Measurements from ENCODE around the gene FBH1.
"Not testable (repeated sequence)": the region's sequence is repeated elsewhere in the genome, so short reads cannot be mapped to it uniquely, and the experiment has no call there.

Gene FBH1

DNA sequence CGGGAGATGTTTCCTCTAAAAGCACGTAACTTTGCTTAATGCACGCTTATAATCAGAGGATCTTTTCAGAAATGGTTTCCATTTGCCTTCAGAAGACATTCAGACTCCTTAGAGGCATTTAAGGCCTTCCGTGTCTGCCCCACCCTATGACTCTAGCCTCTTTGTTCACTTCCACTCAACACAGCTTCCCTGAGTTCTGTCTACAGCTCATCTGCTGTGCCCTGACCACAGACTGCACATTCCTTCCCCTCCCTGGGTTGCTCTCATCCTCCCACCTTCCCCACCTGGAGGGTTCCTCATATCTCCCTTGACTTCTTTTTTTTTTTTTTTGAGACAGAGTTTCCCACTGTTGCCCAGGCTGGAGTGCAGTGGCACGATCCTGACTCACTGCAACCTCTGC, 16.6 kb downstream of the FBH1 start:
- peaks cover 38% of the 10 kb centered on the region for H3K36me3 ChIP-seq (replicated peaks)
- TF ChIP-seq, protein P1, sequence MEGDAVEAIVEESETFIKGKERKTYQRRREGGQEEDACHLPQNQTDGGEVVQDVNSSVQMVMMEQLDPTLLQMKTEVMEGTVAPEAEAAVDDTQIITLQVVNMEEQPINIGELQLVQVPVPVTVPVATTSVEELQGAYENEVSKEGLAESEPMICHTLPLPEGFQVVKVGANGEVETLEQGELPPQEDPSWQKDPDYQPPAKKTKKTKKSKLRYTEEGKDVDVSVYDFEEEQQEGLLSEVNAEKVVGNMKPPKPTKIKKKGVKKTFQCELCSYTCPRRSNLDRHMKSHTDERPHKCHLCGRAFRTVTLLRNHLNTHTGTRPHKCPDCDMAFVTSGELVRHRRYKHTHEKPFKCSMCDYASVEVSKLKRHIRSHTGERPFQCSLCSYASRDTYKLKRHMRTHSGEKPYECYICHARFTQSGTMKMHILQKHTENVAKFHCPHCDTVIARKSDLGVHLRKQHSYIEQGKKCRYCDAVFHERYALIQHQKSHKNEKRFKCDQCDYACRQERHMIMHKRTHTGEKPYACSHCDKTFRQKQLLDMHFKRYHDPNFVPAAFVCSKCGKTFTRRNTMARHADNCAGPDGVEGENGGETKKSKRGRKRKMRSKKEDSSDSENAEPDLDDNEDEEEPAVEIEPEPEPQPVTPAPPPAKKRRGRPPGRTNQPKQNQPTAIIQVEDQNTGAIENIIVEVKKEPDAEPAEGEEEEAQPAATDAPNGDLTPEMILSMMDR (IDR thresholded peaks at IDR 0.05; ENCODE audit: low read depth, low read length, missing control alignments): no peak
- H3K4me3 ChIP-seq (ENCODE audit: low read depth, low read length): no peak overlapping the region
- in situ Hi-C loops (cut with HindIII; ENCODE audit: low pct_ligation_motif_present, low sequenced_read_pairs): no loop called here
- no peak overlapping the region for H3K27ac ChIP-seq
- DNase-seq: no peak
- no peaks in the 10 kb centered on the region for H3K27me3 ChIP-seq (replicated peaks)

- H3K36me3 ChIP-seq (replicated peaks): peaks cover 51% of the 10 kb centered on the region
- H3K27ac ChIP-seq; DNase-seq; in situ Hi-C loops (cut with HindIII; ENCODE audit: low pct_ligation_motif_present, low sequenced_read_pairs); H3K4me3 ChIP-seq (ENCODE audit: low read depth, low read length); H3K27me3 ChIP-seq (replicated peaks): not testable (repeated sequence)
Observed at GRCh38 chr10:5908676-5909075, 18.6 kb downstream of the FBH1 start.

DNA sequence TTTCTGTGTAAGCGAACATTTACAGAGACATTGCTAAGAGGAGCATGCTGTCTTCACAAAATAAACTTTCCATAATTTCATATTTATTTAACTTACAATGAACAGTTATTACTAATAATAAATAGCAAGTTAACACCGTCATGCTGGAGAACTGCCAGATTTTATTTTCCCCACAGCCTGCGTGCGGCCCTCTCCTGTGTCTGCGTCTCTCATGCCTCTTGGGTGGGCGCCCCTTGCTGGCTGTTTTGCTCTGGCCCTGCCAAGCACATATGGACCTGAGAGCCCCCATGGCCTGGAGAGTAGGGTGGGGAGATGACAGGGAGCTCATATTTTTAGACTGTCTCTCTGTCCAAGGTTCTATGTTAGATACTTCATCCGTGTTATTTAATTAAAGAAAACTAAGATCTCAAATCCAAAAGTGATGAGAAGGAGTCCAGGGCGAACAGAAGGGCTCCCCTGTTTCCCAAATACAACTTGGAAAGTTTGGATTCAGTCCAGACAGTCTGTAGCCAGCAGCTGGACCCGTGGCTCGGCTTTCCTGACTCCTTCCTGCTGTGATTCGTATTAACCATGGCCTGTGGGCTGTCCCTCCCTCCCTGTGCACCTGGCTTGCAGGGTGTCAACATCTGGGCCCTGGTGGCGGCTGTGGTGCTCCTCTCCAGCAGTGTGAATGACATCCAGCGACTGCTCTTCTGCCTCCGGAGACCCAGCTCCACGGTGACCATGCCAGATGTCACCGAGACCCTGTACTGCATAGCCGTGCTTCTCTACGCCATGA, 20.5 kb downstream of the FBH1 start:
- TF ChIP-seq, protein P1 (IDR thresholded peaks at IDR 0.05; ENCODE audit: low read depth, low read length, missing control alignments): no peak
- H3K27me3 ChIP-seq (replicated peaks): no peaks in the 10 kb centered on the region
- in situ Hi-C loops (cut with HindIII; ENCODE audit: low pct_ligation_motif_present, low sequenced_read_pairs): no loop called here
- peaks cover 69% of the 10 kb centered on the region for H3K36me3 ChIP-seq (replicated peaks)
- DNase-seq: no peak
- no peak overlapping the region for H3K4me3 ChIP-seq (ENCODE audit: low read depth, low read length)
- no peak overlapping the region for H3K27ac ChIP-seq

DNA sequence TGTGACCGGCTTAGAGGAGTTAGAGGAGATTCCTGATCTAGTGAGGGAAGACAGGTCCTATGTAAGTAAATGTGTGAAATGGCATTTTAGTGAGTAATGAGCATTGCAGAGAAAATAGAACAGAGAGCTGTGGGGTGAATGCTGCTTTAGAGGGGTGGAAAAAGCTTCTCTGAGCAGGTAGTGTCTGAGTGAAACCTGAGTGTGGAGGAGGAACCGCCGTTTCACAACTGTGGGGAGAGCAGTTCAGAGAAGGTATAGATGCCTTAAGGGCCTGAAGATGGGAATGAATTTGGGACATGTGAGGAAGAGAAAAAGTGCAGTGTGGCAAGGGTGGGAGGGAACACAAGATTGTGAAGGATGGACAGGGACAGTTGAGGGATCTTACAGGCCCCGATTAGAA, 21.6 kb downstream of the FBH1 start:
- no peak for DNase-seq
- in situ Hi-C loops (cut with HindIII; ENCODE audit: low pct_ligation_motif_present, low sequenced_read_pairs): no loop called here
- Histone ChIP-seq H3K27ac (no peak overlapping the region), H3K27me3 (replicated peaks) (no peaks in the 10 kb centered on the region), H3K36me3 (replicated peaks) (peaks cover 71% of the 10 kb centered on the region), H3K4me3 (ENCODE audit: low read depth, low read length) (no peak overlapping the region)
- TF ChIP-seq, protein P1 (IDR thresholded peaks at IDR 0.05; ENCODE audit: low read depth, low read length, missing control alignments): no peak

GRCh38 chr10:5913736-5914135, 23.7 kb downstream of the FBH1 start:
- Histone ChIP-seq H3K27ac (no peak overlapping the region), H3K36me3 (replicated peaks) (peaks cover 82% of the 10 kb centered on the region), H3K4me3 (ENCODE audit: low read depth, low read length) (no peak overlapping the region), H3K27me3 (replicated peaks) (no peaks in the 10 kb centered on the region)
- no peak for DNase-seq
- in situ Hi-C loops (cut with HindIII; ENCODE audit: low pct_ligation_motif_present, low sequenced_read_pairs): no loop called here
- TF ChIP-seq, protein P1 (IDR thresholded peaks at IDR 0.05; ENCODE audit: low read depth, low read length, missing control alignments): no peak

- Histone ChIP-seq H3K27ac (no peak overlapping the region), H3K36me3 (replicated peaks) (peaks cover 81% of the 10 kb centered on the region), H3K4me3 (ENCODE audit: low read depth, low read length) (no peak overlapping the region), H3K27me3 (replicated peaks) (no peaks in the 10 kb centered on the region)
- DNase-seq: no peak
- in situ Hi-C loops (cut with HindIII; ENCODE audit: low pct_ligation_motif_present, low sequenced_read_pairs): no loop called here
- TF ChIP-seq, protein P1 (IDR thresholded peaks at IDR 0.05; ENCODE audit: low read depth, low read length, missing control alignments): no peak
Observed at GRCh38 chr10:5915451-5915850, 25.4 kb downstream of the FBH1 start.

Data from brain microvascular endothelial cell (primary cell).